ENCODE data around the gene ZNF354C.

DNA sequence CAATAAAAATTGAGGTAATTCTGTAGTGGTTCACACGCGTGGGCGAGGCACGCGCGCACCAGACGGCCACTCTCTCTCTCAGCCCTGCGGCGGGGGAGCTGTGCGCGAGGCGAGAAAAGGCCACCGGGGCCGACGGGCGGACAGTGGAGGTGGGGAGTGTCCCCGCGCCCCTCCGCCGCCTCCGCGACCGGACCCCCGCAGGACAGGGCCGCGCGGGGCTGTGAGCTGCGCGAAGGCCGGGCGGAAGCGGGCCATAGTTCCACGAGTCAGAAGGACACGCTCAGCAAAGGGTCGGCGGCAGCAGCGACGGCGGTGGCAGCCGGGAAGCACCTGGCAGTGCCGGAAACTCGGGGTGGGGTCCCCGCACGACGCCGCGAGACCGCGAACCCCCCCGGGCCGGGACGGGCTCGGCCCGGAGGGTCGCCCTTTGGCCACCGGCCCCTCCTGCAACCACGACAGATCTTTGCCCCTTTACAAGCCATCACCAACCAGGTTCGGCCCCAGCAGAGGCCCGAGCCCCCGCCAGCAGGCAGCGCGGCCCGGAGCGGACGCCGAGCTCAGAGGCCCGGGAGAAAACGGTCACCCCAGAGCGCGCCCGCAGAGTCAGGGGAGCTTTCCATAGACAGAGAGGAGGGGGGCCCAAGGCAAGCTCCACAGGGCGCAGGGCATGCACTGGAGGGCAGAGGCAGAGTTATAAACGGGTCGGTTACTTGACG is 60.9 kb downstream of the ZNF354C start:
- TF ChIP-seq, protein P1, sequence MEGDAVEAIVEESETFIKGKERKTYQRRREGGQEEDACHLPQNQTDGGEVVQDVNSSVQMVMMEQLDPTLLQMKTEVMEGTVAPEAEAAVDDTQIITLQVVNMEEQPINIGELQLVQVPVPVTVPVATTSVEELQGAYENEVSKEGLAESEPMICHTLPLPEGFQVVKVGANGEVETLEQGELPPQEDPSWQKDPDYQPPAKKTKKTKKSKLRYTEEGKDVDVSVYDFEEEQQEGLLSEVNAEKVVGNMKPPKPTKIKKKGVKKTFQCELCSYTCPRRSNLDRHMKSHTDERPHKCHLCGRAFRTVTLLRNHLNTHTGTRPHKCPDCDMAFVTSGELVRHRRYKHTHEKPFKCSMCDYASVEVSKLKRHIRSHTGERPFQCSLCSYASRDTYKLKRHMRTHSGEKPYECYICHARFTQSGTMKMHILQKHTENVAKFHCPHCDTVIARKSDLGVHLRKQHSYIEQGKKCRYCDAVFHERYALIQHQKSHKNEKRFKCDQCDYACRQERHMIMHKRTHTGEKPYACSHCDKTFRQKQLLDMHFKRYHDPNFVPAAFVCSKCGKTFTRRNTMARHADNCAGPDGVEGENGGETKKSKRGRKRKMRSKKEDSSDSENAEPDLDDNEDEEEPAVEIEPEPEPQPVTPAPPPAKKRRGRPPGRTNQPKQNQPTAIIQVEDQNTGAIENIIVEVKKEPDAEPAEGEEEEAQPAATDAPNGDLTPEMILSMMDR (IDR thresholded peaks at IDR 0.05; ENCODE audit: insufficient read depth, low read length) = no peak
- TF ChIP-seq, protein P2, sequence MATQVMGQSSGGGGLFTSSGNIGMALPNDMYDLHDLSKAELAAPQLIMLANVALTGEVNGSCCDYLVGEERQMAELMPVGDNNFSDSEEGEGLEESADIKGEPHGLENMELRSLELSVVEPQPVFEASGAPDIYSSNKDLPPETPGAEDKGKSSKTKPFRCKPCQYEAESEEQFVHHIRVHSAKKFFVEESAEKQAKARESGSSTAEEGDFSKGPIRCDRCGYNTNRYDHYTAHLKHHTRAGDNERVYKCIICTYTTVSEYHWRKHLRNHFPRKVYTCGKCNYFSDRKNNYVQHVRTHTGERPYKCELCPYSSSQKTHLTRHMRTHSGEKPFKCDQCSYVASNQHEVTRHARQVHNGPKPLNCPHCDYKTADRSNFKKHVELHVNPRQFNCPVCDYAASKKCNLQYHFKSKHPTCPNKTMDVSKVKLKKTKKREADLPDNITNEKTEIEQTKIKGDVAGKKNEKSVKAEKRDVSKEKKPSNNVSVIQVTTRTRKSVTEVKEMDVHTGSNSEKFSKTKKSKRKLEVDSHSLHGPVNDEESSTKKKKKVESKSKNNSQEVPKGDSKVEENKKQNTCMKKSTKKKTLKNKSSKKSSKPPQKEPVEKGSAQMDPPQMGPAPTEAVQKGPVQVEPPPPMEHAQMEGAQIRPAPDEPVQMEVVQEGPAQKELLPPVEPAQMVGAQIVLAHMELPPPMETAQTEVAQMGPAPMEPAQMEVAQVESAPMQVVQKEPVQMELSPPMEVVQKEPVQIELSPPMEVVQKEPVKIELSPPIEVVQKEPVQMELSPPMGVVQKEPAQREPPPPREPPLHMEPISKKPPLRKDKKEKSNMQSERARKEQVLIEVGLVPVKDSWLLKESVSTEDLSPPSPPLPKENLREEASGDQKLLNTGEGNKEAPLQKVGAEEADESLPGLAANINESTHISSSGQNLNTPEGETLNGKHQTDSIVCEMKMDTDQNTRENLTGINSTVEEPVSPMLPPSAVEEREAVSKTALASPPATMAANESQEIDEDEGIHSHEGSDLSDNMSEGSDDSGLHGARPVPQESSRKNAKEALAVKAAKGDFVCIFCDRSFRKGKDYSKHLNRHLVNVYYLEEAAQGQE (IDR thresholded peaks at IDR 0.05; ENCODE audit: insufficient replicate concordance, low read depth) = no peak
